HG03135 (cell line): ENCODE data around the gene ADGRF3.
"Not testable (repeated sequence)": the region's sequence is repeated elsewhere in the genome, so short reads cannot be mapped to it uniquely, and the experiment has no call there.

ENCODE experiments used
- ATAC-seq: cut with Tn5 transposase; IDR thresholded peaks from one replicate; pipeline ENCODE4 v1.9.1; 2021; ENCODE audit warnings: mild to moderate bottlenecking, moderate library complexity; ENCODE audit not compliant: unreplicated experiment

Gene ADGRF3

GRCh38 chr2:26352892-26353291 lies 6.3 kb upstream of the ADGRF3 start:
- ATAC-seq = no peak

- no peak for ATAC-seq
These were observed 4.9 kb upstream of the ADGRF3 start for GRCh38 chr2:26351375-26352090.

GRCh38 chr2:26349690-26350089 lies 3.1 kb upstream of the ADGRF3 start:
- no peak for ATAC-seq

- no peak for ATAC-seq
These were observed 787 bp upstream of the ADGRF3 start for GRCh38 chr2:26347286-26347865.

GRCh38 chr2:26345545-26346453 lies 790 bp downstream of the ADGRF3 start, which contains the start of gene SELENOI:
TSS of gene SELENOI (plus strand) at chr2:26346143. CDS start at chr2:26346233, 90 bp downstream.
- ATAC-seq = peak; percentile 90

- ATAC-seq = peak; percentile 15
These were observed 1.4 kb downstream of the ADGRF3 start for GRCh38 chr2:26345283-26345544.

GRCh38 chr2:26344581-26345282 lies 1.9 kb downstream of the ADGRF3 start:
- no peak for ATAC-seq

GRCh38 chr2:26340831-26341230 lies 5.8 kb downstream of the ADGRF3 start:
- ATAC-seq = no peak

GRCh38 chr2:26337298-26337697 lies 9.3 kb downstream of the ADGRF3 start:
- no peak for ATAC-seq

- ATAC-seq = no peak
These were observed 9.9 kb downstream of the ADGRF3 start for GRCh38 chr2:26336719-26337118.

GRCh38 chr2:26335231-26335630 lies 11.4 kb downstream of the ADGRF3 start:
- ATAC-seq = no peak

- ATAC-seq = no peak
These were observed 13.3 kb downstream of the ADGRF3 start for GRCh38 chr2:26333293-26333692.

GRCh38 chr2:26331321-26331720 lies 15.3 kb downstream of the ADGRF3 start:
- not testable (repeated sequence) for ATAC-seq

- peak; percentile 22 for ATAC-seq
These were observed 16.0 kb downstream of the ADGRF3 start for GRCh38 chr2:26330604-26331003.

- ATAC-seq = peak; percentile 75
These were observed 16.5 kb downstream of the ADGRF3 start for GRCh38 chr2:26330114-26330549.

GRCh38 chr2:26329083-26329482 lies 17.5 kb downstream of the ADGRF3 start:
- ATAC-seq = not testable (repeated sequence)

- no peak for ATAC-seq
These were observed 19.0 kb downstream of the ADGRF3 start for GRCh38 chr2:26327291-26328272.

- no peak for ATAC-seq
These were observed 20.1 kb downstream of the ADGRF3 start for GRCh38 chr2:26326514-26326913.

- no peak for ATAC-seq
These were observed 20.7 kb downstream of the ADGRF3 start for GRCh38 chr2:26325851-26326250.

GRCh38 chr2:26324903-26325302 lies 21.7 kb downstream of the ADGRF3 start:
- no peak for ATAC-seq
